HG03159 (cell line): ENCODE measurements around the gene MFAP2.
"Not testable (repeated sequence)": the region's sequence is repeated elsewhere in the genome, so short reads cannot be mapped to it uniquely, and the experiment has no call there.

ENCODE experiments used
- ATAC-seq: cut with Tn5 transposase; IDR thresholded peaks from one replicate; pipeline ENCODE4 v1.9.1; 2021; ENCODE audit warnings: mild to moderate bottlenecking, moderate library complexity; ENCODE audit not compliant: unreplicated experiment

Gene MFAP2

DNA sequence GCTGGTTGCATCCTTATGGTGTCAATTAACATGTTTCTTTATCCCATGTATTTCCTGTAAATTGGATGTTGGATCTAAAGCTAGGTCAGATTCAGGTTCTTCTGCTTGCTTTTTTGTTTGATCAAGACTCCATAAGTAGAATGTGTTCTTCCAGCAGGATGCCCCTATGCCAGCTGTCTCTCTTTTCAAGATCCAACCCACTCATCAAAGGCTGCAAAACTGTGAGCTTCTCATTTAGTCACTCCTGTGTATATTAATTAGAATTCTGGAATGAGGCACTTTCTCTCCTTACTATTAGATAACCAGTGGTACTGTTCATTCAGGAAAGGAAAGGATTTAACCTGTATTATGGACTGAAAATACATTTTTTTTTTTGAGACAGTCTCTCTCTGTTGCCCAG is 46.5 kb downstream of the MFAP2 start:
- not testable (repeated sequence) for ATAC-seq

DNA sequence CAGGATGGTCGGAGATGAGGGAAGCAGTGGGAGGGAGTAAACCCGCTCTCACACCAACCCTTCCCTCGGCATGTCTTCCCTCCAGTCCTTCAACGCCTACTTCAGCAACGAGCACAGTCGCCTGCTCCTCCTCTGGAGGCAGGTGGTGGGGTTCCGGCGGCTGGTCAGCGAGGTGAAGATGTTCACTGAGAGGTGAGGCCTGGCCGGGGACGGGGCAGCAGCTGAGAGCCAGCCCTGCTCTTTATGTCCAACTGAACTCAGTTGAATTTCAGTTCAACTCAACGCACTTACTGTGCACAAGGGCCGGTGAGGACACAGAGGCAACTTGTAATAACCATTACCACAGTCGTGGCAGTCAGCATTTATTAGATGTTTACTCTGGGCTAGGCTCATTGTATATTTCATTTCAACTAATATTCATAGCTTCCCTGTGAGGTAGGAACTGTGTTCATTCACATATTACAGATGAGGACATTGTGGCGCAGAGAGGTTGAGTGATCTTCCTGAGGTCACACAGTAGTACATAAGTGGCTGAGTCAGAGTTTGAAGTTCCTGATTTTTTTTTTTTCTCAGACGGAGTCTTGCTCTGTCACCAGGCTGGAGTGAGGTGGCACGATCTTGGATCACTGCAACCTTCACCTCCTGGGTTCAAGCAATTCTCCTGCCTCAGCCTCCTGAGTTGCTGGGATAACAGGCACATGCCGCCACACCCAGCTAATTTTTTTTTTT is 49.0 kb downstream of the MFAP2 start:
- ATAC-seq, result not testable (repeated sequence)

DNA sequence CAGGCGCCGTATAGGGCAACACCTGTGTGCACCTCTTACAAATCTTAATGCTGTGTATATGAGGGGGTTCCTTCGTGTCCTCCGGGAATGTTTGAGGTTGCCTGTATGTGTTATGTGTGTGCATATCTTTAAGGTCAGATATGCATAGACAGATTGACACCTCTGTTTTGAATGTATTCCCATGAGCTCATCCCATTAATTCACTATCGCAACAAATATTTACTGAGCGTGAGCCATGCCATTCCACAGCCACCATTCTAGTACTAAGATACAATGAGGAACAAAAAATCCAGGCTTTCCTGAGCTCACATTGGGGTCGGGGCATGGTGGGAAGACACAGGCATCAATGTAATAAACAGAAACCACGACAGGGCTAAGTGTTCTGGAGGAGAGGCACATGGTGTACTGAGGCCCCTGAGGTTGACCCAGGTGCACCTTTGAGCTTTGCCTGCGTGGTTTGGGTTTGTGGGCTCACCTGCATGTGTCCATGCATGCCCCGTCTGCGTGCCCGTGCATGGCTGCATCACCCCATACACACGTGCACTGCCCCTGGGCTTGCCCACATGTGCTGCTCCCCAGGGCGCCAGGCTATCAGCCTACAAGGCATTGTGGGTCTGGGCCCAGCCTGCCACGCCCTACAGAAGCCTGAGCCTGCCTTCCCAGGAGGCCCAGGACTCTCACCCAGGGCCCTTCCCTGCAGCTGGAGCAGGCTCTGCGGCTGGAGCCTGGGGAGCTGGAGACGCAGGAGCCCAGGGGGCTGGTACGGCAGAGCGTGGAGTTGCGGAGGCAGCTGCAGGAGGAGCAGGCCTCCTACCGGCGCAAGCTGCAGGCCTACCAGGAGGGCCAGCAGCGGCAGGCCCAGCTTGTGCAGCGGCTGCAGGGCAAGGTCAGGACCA is 51.0 kb downstream of the MFAP2 start:
- ATAC-seq, result not testable (repeated sequence)

DNA sequence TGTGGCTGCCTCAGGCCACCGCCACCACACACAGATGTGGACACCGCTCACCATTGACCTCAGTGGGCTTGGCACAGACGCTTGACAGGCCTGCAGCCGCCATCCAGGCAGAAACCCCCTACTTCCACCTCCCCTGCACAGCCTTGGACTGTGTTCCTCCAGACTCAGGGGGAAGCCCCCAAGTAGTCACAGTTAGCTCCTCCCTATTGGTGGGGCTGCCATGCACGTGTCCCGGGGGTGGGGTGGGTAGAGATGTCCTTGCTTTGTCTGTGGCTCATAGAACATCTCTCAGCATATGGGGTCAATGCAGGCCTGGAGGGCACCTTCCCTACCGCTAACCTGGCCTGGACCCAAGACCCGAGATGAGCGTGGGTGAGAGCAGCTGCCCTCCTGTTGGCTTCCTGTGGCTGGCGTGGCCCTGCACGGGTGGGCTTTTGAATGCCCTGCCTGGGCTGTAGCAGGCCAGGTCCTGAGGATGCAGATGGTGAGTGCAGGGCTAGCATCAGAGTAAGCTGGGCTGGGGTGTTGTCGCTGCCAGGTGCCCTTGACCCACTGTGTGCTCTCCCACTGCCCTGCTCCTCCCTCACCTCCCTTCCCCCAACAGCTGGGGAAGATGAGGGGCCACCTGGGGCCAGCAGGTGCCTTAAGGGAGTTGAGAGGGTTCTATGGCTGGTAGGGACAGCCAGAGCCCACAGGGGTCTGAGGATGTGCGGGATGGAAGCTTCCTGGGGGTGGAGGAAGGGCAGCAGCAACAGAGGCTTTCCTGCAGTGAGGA is 52.5 kb downstream of the MFAP2 start:
- ATAC-seq, result no peak

DNA sequence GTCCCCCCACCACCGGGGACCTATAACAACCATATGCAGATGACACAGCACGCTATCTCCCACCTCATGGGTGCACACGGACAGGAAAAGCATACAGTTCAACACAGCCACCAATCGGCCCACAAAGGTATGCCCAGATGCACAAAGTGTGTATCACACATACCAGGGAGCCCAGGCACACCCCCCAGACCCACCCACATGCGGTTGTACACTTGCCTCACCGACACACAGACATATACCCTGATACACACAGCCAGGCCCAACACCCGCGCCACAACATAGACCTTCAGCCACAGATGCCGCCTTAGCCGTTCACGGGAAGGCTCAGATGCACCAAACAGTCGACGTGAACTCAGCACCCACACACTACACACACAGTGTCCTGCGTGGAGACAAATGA is 53.2 kb downstream of the MFAP2 start:
- ATAC-seq, result no peak

DNA sequence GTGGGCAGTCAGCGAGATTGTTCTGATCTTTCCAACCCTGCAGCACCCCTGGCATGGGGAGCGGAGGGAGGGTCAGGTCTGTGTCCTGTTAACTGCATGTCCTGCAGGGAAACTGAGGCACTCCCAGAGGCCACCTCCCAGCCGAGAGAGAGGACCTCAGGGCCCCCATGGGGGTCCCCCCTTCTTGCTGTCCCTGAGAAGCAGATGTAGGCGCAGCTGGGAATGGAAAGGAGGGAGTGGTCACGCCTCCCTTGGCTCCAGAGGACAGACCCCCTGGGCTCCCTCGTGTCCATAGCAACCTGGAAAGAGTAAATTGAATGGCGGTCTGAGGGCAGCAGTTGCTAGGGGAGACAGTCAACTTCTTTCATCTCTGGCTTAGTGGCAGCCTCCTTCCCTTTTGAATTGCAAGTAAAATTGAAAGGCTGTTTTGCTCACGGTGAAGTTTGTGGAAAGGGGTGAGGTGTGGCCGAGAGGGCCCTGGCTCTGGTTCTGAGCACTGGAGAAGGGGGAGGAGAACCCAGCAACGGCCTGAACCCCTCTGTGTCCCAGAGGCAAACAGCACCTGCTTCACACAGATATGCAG is 53.8 kb downstream of the MFAP2 start:
- no peak for ATAC-seq

DNA sequence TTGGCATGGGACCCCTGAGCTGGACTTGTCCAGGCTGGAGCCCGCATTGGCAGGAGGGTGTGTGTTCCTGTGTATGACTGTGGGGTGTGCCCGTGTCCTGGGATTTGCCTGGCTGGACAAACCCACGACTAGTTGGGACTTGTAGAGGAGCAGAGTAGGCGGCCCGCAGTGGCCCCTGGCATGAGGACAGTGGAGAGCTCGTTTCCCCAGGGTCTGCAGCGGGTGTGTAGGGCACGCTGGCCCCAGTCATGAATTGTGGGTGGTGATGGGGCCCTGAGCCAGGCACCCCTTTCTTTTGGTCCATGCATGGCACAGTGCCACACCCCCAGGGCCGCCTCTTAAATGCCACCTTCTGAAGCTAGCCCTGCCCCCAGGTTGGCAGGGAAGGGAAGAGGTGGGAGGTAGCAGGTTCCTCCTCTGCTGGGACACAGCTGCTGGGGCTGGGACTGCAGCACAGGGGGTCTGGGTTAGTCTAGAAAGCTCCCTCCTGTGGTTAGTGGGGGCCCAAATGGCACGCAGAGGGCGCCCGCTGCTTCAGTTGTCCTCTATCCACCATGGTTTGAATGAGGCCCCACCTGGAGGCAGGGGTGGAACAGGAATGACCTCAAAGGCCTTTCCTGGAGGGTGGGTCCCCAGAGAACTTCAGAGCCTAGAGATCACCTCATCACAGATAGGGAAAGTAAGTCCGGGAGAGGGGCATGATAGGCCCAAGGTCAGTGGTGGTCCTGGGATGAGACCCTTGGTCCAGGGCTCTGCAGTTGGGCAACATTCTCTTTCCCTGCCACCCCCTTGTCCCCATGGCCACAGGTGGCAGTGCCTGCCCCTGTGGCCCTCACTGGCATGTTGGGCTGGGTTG is 54.6 kb downstream of the MFAP2 start:
- ATAC-seq, result no peak

DNA sequence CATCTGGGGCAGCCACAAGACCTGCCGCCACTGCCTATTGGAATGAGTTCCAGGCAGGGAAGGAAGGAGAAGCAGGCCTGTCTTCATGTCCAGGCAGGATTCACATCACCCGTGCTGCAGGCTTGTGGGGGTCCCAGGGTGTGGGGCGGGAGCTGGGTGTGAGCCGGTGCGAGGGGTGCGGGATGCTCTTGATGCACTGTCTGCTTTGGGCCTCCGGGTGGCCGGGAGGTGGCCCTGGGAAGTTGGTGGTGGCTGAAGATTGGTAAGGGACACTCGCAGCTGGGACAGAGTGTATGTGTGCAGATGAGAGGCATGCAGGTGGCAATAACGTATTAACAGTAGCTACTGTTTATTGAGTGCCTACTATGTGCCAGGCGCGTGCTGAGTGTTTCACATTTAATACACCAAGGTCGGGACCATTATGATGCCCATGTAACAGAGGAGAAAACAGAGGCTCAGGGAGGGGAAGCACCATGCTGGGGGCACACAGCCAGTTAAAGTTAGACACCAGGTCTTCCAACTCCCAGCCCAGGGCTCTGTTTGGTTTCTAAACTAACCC is 55.4 kb downstream of the MFAP2 start:
- no peak for ATAC-seq
